Osteocyte (in vitro differentiated cells): ENCODE measurements around the gene TFF2. TPM values are rescaled to one million over a fixed set of nuclear protein-coding genes. Genes with fewer than 3 reads are reported as not detected.

ENCODE experiments used
- DNase-seq: peaks from one replicate; pipeline ENCODE4 v3.0.0; 2021; ENCODE audit warnings: mixed read lengths; ENCODE audit not compliant: unreplicated experiment; ENCODE audit errors: extremely low spot score
- H3K27ac Mint-ChIP-seq: one replicate; pipeline ENCODE4 v1.8.0; 2021; ENCODE audit warnings: mild to moderate bottlenecking, mixed read lengths; ENCODE audit not compliant: unreplicated experiment
- H3K27me3 Mint-ChIP-seq: one replicate; pipeline ENCODE4 v1.8.0; 2021; ENCODE audit warnings: mixed read lengths; ENCODE audit not compliant: unreplicated experiment
- H3K36me3 Mint-ChIP-seq: one replicate; pipeline ENCODE4 v1.8.0; 2021; ENCODE audit warnings: mixed read lengths; ENCODE audit not compliant: unreplicated experiment
- H3K4me1 Mint-ChIP-seq: one replicate; pipeline ENCODE4 v1.8.0; 2021; ENCODE audit warnings: mixed read lengths; ENCODE audit not compliant: unreplicated experiment
- H3K4me3 Mint-ChIP-seq: one replicate; pipeline ENCODE4 v1.8.0; 2021; ENCODE audit warnings: mild to moderate bottlenecking, moderate library complexity, mixed read lengths; ENCODE audit not compliant: unreplicated experiment
- H3K9me3 Mint-ChIP-seq: one replicate; pipeline ENCODE4 v1.8.0; 2021; ENCODE audit warnings: mixed read lengths; ENCODE audit not compliant: unreplicated experiment
- total RNA-seq: library from RNA; stranded (reverse); gene quantifications from 2 replicates; pipeline ENCODE4 v1.2.1, GENCODE V29; 2021
- TF ChIP-seq, protein P1 (sequence below): fragments of 200-600 bp; sonication (generic); IDR thresholded peaks from 2 replicates; pipeline ENCODE4 v1.5.0; 2021; ENCODE audit warnings: antibody characterized with exemption, mild to moderate bottlenecking, moderate library complexity

The TFF2 gene
- total RNA-seq, 1 donor from 2014 or later, result not detected

DNA sequence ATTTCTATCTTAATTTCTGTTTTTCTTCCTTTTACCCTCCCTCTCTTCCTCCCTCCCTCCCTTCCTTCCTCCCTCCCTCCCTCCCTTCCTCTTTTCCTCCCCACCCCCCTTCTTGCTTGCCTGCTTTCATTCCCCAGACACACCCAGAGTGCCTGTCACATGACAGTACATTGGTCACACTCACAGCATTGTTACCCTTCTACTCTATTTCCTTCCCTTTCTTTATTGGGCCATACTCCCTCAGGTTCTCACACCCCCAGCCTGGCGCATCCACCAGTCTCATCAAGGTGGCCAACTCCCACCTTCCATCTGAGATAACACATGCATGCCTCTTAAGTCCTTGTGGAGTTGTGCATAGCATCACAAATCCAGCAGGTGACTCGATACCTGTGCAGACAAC, 34.2 kb upstream of the TFF2 start:
- no peak for DNase-seq
- Mint-ChIP-seq H3K9me3 (peaks cover 10% of the 10 kb centered on the region), H3K27ac (no peak overlapping the region), H3K4me1 (peaks cover 15% of the 10 kb centered on the region), H3K4me3 (no peak overlapping the region), H3K27me3 (peaks cover 17% of the 10 kb centered on the region), H3K36me3 (peaks cover 2% of the 10 kb centered on the region)
- TF ChIP-seq, protein P1, sequence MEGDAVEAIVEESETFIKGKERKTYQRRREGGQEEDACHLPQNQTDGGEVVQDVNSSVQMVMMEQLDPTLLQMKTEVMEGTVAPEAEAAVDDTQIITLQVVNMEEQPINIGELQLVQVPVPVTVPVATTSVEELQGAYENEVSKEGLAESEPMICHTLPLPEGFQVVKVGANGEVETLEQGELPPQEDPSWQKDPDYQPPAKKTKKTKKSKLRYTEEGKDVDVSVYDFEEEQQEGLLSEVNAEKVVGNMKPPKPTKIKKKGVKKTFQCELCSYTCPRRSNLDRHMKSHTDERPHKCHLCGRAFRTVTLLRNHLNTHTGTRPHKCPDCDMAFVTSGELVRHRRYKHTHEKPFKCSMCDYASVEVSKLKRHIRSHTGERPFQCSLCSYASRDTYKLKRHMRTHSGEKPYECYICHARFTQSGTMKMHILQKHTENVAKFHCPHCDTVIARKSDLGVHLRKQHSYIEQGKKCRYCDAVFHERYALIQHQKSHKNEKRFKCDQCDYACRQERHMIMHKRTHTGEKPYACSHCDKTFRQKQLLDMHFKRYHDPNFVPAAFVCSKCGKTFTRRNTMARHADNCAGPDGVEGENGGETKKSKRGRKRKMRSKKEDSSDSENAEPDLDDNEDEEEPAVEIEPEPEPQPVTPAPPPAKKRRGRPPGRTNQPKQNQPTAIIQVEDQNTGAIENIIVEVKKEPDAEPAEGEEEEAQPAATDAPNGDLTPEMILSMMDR, result no peak

DNA sequence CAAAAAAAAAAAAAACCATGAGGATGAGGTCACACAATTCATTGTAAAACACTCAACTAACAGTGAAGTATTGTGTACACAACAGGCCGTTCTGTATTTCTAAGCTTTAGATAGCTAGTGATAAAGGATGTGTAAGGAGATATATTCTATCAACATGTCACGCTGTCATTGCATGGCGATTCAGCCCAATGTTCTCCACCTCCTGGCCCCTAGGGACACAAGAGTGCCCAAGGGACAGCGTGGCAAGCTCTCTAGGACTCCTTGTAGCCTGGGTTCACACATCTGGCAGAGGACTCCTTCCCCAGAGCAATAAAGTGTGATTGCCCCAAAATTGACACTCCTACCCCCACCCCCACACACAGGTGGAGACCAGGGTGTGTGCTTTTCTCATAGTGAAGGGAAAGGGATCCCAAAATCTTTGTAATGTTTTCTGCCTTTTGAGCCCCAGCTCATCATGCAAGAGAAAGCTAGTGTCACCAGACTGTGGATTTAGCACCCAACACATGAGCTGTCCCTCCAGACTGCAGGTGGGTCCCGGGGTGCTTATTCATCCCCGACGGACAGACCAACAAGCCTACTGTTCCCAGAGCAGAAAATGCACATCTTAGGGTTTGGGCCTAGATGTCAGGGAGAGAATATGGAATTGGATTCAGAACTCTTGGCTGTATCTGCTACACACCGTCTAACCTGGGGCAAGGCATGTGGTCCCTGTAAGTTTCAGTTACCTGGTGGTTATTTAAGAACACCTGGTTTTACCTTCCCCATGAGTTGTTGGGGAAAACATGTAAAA, 33.6 kb upstream of the TFF2 start:
- H3K27me3 Mint-ChIP-seq, result peaks cover 12% of the 10 kb centered on the region
- no peak overlapping the region for H3K27ac Mint-ChIP-seq
- H3K4me1 Mint-ChIP-seq, result peaks cover 12% of the 10 kb centered on the region
- peaks cover 10% of the 10 kb centered on the region for H3K9me3 Mint-ChIP-seq
- H3K36me3 Mint-ChIP-seq, result peaks cover 2% of the 10 kb centered on the region
- H3K4me3 Mint-ChIP-seq, result no peak overlapping the region
- DNase-seq, result no peak
- TF ChIP-seq, protein P1, result no peak

DNA sequence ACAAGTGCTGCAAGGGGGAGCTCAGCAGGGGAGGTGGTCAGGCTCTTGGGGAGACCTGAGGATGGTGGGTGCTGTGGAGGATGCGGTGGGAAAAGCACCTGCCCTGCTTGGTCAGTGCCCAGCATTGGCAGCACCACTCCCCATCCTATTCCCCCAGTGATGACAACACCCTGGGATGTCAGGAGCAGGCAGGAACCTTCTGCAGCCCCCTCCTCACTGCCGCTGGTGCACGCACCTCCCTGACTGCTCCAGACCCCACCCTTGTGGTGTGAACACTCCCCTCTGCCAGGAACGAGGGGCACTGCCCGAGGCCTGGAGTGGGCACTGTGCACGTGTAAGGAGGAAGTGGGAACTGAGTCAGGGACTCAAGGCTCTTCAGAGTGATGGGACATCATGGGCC, 32.5 kb upstream of the TFF2 start:
- peaks cover 11% of the 10 kb centered on the region for H3K27me3 Mint-ChIP-seq
- TF ChIP-seq, protein P1, result no peak
- H3K27ac Mint-ChIP-seq, result no peak overlapping the region
- DNase-seq, result no peak
- H3K4me1 Mint-ChIP-seq, result peaks cover 6% of the 10 kb centered on the region
- peaks cover 10% of the 10 kb centered on the region for H3K9me3 Mint-ChIP-seq
- no peak overlapping the region for H3K4me3 Mint-ChIP-seq
- peaks cover 2% of the 10 kb centered on the region for H3K36me3 Mint-ChIP-seq

DNA sequence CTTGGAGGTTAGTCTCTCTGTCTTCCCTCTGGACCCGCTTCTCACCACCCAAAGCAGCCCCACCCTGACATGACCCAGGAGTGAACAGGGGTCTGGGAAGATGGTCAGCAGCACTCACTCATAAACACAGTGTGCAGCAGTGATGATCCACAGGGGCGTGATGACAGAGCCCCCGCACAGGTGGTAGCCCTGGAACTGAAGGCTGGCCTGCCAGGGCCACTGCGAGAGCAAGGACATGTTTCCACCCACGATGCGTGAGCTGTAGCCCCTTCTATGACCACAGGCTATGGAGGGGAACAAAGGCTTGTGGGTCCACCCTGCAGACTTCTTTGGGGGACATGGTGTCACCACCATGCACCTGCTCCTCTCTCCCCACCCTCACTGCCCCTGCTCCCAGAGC, 32.1 kb upstream of the TFF2 start:
- H3K9me3 Mint-ChIP-seq, result peaks cover 10% of the 10 kb centered on the region
- peaks cover 10% of the 10 kb centered on the region for H3K27me3 Mint-ChIP-seq
- no peak for DNase-seq
- H3K4me3 Mint-ChIP-seq, result no peak overlapping the region
- no peak overlapping the region for H3K27ac Mint-ChIP-seq
- peaks cover 2% of the 10 kb centered on the region for H3K36me3 Mint-ChIP-seq
- TF ChIP-seq, protein P1, result no peak
- peaks cover 6% of the 10 kb centered on the region for H3K4me1 Mint-ChIP-seq

DNA sequence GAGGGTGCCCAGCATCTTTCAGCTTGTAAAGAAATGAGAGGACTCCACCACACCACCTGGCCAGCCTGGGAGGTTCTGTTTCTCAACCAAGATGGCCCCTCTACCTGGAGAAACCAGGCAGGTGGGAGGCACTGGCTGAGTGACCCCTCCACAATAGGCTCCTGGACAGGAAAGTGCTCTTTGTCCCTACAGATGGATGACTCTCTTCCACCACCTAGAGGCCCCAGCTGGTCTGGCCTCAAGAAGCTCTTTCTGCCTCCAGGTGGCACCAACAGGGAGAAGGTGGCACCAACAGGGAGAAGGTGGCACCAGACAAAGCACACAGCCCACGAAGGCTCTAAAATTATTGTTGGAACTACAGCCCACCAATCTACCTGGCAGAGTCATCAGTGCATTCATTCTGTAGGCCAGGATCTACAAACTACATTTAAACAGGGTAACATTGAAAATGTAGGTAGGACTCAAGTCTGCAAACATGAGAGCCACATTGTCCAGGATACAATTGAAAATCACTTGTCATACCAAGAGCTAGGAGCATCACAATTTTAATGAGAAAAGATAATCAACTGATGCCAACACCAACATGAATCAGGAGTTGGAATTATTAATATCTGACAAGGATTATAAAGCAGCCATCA, 30.7 kb upstream of the TFF2 start:
- Mint-ChIP-seq H3K36me3 (peaks cover 2% of the 10 kb centered on the region), H3K27ac (no peak overlapping the region), H3K27me3 (peaks cover 16% of the 10 kb centered on the region), H3K4me3 (no peak overlapping the region), H3K9me3 (peaks cover 10% of the 10 kb centered on the region), H3K4me1 (no peaks in the 10 kb centered on the region)
- TF ChIP-seq, protein P1, result peak; percentile 63
- no peak for DNase-seq
